ENCODE measurements around the gene GCK. TPM values are rescaled to one million over a fixed set of nuclear protein-coding genes. Genes with fewer than 3 reads are reported as not detected.

GCK gene
- polyA plus RNA-seq, 3 donors = 2.5 to 3.6 (median 3.4) TPM

DNA sequence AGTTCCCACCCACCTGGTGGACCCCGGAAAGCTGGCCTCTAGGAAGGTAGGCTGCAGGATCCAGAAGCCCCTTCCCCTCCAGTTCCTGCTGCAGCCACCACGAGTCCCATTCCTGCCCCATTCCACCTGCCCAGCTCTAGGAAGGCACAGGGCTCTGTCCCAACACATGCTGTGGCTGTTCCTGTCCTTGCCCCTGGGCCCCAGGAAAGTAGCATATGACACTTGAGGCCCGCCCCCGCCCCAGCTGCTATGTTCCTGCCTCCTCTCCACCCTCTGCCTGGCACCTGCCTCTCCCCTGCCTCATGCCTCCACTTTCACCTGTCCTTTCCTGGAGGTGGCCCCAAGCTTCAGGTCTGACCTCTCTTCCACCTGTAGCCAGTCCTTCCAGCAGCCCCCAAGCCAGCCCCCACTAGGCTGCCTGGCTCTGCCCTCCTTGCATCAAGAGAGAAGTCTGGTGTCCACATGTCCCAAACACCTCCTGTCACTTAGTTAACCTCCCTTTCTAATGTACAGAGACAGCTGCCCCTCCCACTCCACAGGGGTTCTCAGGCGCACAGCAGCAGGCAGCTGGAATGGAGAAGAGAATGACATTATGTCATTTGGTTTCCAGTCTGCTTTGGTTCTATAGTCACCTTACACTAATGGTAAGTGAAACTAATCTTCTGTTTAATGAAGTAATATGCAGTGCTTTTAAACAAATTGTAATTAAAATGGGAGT lies 34.3 kb upstream of the GCK start:
- no peak for DNase-seq (ENCODE audit: low read depth in 3 of 3, low spot score in 2 of 3)

DNA sequence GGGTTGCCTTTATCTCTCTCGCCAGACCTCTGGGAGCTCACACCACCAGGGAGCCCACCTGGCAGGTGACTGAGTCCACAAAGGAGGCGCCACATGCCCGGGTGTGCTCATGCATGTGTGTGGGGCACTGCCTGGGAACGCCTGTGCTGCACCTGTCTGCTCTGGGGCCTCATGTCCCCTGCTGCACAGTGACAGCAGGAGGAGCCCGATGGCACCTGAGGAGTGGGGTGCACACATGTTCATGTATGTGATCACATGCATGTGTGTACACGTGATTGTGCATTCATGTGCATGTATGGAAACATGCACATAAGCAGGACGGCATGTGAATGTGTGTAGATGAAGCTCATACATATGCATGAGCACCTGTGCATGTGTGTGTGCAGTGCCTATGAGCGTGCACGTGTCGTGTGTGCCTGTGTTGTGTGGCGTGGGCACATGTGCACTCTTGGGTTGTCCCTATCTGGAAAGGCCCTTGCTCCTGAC lies 33.6 kb upstream of the GCK start:
- DNase-seq (ENCODE audit: low read depth in 3 of 3, low spot score in 2 of 3) = no peak

DNA sequence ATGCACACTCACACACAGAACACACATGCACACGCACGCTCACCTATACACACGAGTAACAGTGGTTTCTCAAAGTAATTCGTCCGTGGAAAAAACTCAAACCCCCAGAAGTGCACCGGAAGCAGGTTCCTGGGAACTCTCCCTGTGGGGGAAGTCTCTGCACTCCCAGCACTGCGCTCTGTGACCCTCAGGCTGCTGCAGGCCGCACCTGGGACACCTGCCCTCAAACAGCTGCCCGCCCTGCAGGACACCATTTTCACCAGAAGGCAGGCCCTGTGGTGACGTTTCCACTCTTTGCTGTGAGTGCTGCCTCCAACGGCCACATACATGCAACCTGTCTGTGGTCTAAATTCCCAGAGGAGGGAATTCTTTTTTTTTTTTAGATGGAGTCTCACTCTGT lies 32.8 kb upstream of the GCK start:
- no peak for DNase-seq (ENCODE audit: low read depth in 3 of 3, low spot score in 2 of 3)

DNA sequence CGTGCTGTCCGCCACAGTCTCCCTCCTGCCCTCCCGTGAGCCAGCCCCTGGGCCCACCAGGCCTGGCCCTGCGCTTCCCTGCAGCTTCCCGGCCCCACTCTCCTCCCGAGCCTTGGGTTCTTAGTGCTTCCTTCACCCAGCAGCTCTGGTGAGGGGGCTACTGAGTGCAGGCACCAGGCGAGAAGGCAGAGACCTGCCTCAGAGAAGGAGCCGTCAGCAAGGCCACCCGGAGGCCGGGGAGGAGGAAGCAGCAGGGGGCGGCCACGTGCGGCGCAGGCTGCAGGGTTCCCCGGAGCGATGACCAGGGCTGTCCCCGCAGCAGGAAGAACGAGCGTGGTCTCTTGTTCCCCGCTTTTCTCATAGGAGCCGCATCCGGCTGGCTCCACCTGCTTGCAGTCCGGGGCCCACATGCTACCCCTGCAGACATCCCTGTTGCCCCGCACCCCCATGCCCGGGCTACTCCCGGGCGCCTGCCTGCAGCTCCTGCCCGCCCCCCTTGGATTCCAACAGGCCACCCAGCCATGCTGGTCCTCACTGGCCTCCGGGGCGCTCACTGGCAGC lies 32.1 kb upstream of the GCK start:
- DNase-seq (ENCODE audit: low read depth in 3 of 3, low spot score in 2 of 3) = no peak

DNA sequence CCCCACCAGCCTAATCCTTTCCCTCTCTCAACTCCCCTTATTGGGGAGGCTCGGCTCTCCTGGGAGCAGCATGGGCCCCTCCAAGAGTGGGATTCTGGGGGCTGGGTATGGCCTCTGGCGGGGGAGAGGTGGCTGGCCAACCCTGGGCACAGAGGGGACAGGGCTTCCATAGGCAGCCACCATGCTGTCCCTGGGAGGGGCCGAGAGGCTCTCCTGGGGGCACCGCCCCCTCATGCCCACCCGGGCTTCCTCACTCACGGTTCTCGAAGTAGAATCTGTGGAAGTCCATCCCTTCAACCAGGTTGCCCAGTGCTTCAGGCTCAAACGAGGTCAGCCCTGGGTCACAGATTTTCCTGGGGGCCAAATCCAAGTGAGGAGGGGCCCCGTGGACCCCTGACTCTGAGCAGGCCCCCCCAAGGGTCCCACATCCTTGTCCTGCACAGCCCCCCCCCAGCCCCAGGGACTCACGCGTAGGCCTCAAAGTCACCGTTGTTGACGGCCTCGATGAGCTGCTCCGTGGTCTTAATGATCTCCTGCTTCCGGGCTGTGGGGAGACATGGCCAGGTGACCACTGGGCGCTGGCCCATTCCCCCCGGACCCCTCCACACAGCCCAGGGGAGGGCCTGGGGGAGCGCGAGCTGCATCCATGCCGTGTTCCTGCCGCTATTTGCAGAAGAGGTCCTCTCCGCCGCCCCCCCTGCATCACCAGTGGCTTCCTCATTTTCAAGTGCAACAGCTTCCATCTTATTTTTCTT lies 31.3 kb upstream of the GCK start:
- DNase-seq (ENCODE audit: low read depth in 3 of 3, low spot score in 2 of 3) = no peak

DNA sequence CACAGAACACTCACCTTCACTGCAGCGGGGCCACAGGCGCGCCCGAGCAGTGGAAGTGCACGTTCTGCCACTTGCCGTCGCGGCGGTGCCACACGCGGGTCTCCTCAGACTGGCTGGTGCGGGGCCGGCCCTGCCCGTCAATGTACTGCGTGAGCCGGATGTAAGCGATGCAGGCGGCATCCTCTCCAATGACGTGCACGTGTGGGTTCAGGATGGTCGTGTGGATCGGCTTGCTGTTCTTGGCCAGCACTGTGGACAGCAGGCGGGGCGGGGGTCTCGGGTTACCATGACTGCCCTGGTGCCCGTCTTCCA lies 30.8 kb upstream of the GCK start:
- no peak for DNase-seq (ENCODE audit: low read depth in 3 of 3, low spot score in 2 of 3)

DNA sequence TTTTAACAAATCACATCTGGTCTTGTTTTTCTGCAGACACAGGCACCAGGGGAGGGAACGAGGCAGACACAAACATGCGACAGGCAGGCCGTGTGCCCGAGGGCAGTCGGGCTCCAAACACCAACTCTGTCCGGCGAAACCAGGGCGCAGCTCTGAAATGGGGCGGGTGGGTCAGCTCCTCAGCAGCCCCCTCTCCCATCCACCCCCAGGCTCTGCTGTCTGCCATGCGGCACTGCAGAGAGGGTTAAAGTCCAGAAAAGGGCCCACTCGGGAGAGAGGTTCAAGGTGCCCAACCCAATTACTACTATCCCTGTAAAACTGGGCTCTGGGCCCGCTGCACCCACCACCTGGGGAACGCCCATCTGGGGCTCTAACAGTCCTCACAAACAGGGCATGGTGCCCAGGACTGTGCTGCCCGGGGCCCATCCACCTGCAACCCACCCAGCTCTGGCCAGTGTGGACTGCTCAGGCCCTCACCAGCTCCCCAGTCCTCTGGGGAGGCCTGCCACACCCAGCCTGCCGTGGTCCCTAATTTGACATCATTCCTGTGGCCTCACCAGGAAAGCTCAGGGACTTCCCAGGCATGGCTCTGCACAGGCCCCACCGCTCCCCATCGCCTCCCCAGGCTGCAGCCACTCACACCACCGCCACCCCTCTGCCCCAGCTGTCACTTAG lies 30.3 kb upstream of the GCK start:
- no peak for DNase-seq (ENCODE audit: low read depth in 3 of 3, low spot score in 2 of 3)

DNA sequence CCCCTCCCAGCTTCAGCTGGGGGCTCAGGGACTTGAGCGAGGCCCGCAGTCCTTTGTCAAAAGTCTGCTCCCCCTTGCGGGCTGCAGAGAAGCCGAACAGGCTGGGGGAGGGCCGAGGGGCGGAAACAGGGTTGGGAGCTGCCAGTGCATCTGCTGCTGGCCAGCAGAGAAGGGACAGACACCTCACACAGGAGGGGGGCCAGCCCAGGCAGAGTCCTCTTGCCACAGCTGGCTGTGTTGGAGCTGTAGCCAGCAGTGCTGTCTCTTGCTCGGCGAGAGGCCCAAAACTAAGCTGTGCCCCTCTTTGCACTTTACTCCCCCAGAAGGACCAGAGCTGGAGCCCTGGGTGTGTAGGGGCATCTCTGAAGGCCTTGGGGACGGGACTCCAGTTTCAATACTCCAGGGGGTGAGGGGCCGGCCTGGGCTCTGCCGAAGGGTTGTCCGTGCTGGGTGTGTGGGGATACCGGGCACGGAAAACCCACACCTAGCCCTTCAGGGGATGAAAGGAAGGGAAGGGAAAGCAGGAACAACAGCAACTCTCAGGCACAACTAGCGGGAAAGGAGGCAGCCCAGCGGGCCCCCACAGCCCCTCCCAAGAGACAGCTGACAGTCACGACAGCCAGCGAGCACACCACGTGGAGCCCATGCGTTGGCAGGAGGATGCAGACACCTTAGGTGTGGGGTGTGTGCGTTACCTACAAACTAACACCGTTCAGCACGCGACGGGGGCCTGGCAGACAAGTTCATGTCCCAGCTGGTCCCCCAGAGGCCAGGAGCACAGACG lies 29.4 kb upstream of the GCK start:
- DNase-seq (ENCODE audit: low read depth in 3 of 3, low spot score in 2 of 3) = no peak

DNA sequence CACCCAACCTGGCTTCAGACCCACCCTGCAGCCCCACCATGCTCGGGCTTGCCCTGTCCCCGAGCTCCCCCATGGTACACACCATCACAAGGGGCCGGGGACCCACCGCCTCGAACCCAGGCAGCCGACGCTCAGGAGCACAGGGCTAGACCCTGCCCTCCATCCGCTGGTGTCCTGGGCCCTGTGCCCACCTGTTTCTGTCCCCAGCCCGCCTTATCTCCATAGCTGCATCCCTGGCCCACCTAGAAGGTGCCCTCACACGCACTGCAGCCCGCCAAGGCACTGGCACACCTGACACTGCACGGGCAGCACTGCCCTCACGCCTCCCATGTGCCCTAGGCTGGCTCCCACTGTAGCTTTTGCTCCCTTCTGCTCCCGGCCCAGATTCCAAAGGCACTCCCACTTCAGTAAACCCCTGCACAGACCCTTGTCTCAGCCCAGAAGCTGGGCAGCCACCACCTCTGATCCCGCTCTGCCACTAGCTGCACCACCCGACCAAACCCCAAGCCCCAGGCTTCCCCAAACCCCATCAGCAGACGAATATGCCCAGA lies 28.7 kb upstream of the GCK start:
- DNase-seq (ENCODE audit: low read depth in 3 of 3, low spot score in 2 of 3) = no peak

DNA sequence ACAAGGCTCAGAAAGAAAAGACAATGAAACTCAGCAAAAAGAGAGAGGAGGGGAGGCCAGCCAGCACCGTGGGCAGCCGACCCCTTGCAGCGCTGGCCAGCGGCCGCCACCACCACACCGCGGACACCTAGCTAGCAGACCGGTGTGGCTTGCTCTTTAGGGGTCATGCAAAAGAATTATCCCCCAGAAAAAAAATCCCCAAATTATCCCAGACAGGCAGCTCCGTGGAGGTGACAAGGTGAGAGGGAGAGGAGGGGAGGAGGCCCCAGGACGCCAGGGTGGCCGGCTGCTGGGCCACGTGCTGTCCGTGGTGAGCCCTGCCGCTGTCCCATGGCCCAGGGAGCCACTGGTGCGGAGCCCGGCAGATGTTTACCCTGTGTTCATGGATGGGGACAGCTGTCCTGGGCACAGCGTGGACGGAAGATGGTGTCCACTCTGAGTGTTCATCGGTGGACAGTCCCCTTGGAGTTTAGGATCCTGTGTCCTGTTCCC lies 28.0 kb upstream of the GCK start:
- DNase-seq (ENCODE audit: low read depth in 3 of 3, low spot score in 2 of 3) = no peak

DNA sequence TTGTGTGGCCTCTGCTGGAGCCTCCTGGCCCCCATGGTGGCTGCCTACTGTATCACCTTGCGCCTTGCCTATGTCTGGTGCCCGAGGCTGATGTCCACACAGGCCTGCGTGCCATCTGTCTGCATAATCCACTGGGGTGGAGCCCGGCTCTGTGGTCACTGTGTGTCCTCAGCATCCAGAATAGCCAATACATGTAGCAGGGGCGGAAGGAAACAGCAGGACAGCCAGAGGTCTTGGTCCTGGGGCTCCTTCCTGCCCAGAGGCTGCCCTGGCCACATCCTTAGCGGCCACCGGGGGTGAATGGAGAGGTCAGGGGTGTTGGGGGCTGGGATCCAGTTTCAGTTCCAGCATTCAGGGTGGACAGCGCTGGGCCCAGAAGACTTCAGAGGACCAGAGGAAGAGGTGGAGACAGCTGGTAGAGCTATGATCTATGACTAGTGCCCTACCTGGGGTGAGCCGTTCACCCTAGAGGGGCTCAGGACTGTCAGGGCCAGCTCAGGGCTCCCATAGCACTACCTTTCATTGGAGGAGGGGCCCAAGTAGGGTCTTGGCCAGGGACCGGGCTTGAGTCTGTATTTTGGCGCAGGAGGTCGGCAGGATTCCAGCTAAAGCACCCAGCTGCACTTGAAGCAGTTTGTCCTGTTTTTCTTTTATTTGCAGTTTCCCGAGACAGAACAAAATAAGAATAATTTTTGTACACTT lies 27.4 kb upstream of the GCK start:
- DNase-seq (ENCODE audit: low read depth in 3 of 3, low spot score in 2 of 3) = no peak

DNA sequence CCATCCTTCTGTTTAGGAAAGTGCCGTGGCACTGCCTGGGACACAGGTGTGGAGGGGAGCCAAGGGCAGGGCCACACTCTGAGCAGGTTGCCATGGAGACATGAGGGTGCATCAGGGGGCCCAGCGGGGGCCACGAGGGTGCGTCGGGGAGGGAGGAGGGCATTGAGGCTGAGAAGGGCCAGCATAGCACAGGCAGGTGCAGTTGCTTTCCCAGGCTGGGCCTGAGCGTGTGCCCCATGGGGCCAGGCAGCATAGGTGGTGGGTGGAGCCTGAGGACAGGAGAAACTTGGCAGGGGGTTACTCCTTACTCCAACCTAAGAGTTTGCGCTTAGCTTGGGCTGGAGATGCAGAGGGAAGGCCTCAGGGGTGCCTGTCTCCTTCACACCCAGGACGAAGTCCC lies 26.8 kb upstream of the GCK start:
- no peak for DNase-seq (ENCODE audit: low read depth in 3 of 3, low spot score in 2 of 3)

DNA sequence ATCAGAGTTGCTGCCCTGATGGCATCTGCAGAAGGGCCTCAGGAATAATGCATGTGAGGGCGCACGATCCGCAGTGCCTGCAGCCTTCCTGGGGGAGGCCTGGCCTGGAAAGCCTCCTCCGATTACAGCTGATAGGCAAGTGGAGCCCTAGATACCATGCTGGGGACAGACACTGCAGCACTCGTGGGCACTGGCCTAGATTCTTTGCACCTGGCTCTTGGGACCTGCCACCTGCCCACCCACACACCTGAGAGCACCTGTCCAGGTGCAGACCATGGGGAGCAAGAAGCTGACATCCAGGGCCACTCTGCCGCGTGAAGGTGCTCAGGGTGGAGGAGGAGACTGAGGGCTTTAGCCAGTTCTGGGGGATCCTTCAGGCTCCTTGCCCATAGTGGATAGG lies 26.3 kb upstream of the GCK start:
- DNase-seq (ENCODE audit: low read depth in 3 of 3, low spot score in 2 of 3) = no peak

DNA sequence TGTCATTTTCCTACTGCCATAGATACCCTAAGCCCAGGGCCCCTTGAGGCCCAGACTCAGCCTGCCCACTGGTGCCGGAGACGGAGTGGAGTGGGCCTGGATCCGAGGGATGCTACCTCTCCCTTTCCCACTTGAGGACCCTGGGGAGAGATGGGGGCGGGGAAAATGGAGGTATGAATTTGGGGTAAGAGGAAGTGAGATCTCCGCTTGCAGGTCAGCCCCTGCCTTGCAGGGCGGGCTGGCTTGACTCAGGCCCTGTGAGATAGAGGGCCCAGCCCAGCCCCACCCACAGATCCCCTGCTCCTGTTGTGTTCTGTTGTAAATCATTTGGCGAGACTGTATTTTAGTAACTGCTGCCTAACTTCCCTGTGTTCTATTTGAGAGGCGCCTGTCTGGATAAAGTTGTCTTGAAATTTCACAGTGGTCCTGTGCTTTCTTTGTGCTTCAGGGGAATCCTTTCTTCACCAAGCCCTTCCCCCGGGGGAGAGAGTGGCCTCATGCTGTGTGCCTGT lies 24.7 kb upstream of the GCK start:
- DNase-seq (ENCODE audit: low read depth in 3 of 3, low spot score in 2 of 3) = no peak

DNA sequence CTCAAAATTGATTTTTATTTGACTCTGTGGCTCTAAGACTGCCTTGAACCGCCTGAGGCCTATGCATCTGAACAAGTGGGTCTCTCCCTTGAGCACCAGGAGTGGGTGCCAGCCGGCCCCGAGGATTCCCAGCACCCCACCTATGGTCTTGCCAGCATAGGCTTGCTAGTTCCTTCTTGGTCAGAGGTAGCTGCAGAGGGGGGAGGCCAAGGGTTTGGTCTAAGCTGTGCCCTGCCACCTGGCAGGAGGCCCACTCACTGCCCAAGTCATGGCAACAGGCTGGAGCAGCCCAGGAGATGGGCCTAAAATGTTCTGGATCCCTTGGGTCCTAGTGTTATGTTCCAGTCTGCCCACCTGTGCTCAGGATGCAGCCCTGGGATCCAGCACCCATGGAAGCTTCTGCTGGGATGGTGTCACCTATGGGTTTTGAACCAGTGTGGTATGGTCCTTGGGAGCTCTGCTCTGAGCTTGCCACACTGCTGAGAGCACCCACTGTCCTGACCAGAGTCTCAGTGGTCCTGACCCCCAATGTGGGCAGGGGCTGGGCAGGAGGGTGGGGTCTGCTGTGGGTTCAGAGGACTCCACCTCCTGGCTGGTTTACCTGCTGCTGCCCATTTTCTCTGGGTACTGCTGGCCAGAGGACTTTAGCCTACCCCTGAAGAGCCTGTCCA lies 24.1 kb upstream of the GCK start:
- DNase-seq (ENCODE audit: low read depth in 3 of 3, low spot score in 2 of 3) = no peak

DNA sequence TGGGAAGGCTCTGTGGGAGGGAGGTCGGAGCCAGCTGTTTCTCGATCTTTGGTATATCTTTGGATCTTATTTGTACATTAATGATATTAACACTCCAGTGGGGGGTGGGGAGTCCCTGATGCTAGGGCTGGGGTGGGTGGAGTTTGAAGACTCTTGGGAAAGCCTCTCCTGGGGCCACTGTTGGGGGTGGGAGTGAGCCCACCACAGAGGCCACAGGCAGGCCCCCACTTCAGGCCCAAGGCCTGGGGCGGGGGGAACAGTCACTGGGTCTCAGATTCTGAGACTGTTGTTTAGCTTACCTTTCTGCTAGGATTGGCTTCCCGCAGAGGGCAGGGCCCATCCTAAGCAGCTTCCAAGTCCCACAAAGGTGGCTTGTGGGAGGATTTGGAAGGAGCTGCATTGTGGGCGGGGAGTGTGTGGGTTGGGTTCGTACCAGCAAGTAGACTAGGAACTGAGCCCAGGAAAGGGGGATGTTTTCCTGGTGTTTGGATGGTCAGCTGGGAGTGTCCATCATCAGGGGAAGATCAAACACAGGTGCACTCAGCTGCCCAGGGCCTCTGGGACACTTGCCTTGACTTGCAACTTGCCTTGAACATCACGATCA lies 23.4 kb upstream of the GCK start:
- no peak for DNase-seq (ENCODE audit: low read depth in 3 of 3, low spot score in 2 of 3)

DNA sequence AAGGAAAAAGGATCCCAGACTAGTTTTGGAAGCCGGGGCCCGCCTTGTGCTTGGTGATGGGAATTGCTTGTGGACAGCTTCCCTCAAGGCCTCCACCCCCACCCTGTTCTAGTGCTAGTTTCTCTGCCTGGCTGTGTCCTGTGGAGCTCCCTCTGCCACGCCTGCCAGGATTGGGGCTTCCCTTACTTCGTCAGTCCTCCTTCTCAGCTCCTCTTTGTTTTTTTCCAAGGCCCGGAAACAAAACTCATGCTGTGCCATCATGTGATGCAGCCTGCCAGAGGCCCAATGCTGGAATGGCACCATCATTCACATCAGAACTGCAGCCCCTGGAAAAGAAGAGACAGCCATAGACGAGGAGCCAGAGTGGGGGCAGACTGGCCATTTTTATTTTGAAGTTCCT lies 22.8 kb upstream of the GCK start:
- DNase-seq (ENCODE audit: low read depth in 3 of 3, low spot score in 2 of 3) = no peak

DNA sequence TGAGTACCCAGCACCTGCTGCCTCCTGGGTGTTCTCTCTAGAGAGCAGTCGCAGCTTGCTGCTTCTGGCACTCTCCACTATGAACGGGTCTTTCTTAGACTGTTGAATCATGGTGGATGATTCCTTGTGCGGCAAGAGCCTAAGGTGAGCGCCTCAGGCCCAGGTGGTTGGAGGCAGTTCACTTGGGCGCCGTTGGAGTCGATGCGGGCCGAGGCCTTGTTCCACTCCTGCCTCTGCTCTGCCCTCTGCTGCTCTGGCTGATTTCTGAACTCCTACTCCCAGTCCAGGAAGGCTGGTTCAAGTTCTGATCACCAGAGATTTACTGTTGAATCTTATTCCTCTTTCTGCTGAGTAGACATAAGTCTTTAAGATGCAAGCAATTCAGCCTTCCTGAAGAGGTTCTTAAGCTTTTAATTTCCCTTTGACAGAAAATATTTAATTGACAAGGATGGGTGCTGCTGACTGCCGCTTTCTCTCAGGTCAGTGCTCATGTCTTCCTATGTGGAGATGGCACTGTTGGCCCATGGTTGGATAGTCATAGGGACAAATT lies 22.0 kb upstream of the GCK start:
- no peak for DNase-seq (ENCODE audit: low read depth in 3 of 3, low spot score in 2 of 3)

Data from right renal cortex interstitium (tissue), 3 donors.